HCT116 (cell line): Measurements from ENCODE around the gene MCM9.

Source experiments
- EGR1 ChIP-seq: IDR thresholded peaks from 2 replicates; pipeline ENCODE4 v1.6.1; 2012; ENCODE audit warnings: low read depth
- ELF1 ChIP-seq: IDR thresholded peaks from 2 replicates; pipeline ENCODE4 v1.6.1; 2012; ENCODE audit warnings: low read depth, borderline replicate concordance
- EZH2 ChIP-seq: fragments of 200-600 bp; sonication (generic); IDR thresholded peaks from 2 replicates; pipeline ENCODE4 v1.6.1; 2017; ENCODE audit warnings: antibody characterized with exemption, mixed run types
- EZH2phosphoT487 ChIP-seq: fragments of 200-600 bp; IDR thresholded peaks from 2 replicates; pipeline ENCODE4 v1.6.1; 2018; ENCODE audit warnings: antibody characterized with exemption, borderline replicate concordance
- FOSL1 ChIP-seq: IDR thresholded peaks from 2 replicates; pipeline ENCODE4 v1.6.1; 2012; ENCODE audit warnings: low read depth
- POLR2A ChIP-seq: IDR thresholded peaks from 2 replicates; pipeline ENCODE4 v1.7.0; 2011; ENCODE audit warnings: borderline replicate concordance; ENCODE audit not compliant: insufficient read depth, insufficient read length; ENCODE audit errors: extremely low read depth
- POLR2AphosphoS5 ChIP-seq: IDR thresholded peaks from 2 replicates; pipeline ENCODE4 v1.6.1; 2011; ENCODE audit warnings: mild to moderate bottlenecking, low read depth, low read length, moderate library complexity
- SIN3A ChIP-seq: IDR thresholded peaks from 2 replicates; pipeline ENCODE4 v1.6.1; 2012; ENCODE audit warnings: low read depth
- SRF ChIP-seq: IDR thresholded peaks from 2 replicates; pipeline ENCODE4 v1.6.1; 2012; ENCODE audit warnings: low read depth
- ZBTB33 ChIP-seq: IDR thresholded peaks from 2 replicates; pipeline ENCODE4 v1.6.1; 2011; ENCODE audit warnings: mild to moderate bottlenecking, low read length, moderate library complexity; ENCODE audit not compliant: insufficient replicate concordance; ENCODE audit errors: extremely low read depth
- ZFX ChIP-seq: fragments of 450-650 bp; IDR thresholded peaks from 2 replicates; pipeline ENCODE4 v1.6.1; 2017
- TF ChIP-seq, protein P1 (sequence below), 3 experiments: fragments of 200-600 bp in 1 of 3; sonication (generic) in 1 of 3; IDR thresholded peaks in 2 of 3; conservative IDR thresholded peaks in 1 of 3; 2 replicates each; pipeline ENCODE4 v1.5.1; 2012 to 2017; ENCODE audit warnings: low read depth in 2 of 3, low read length in 2 of 3, antibody characterized with exemption in 1 of 3, borderline replicate concordance in 1 of 3, control low read depth in 1 of 3, mild to moderate bottlenecking in 1 of 3, mixed read lengths in 1 of 3, mixed run types in 1 of 3, moderate library complexity in 1 of 3; ENCODE audit not compliant: insufficient read depth in 1 of 3
- TF ChIP-seq, protein P2 (sequence below): IDR thresholded peaks from 2 replicates; pipeline ENCODE4 v1.6.1; 2012; ENCODE audit warnings: low read depth

DNA sequence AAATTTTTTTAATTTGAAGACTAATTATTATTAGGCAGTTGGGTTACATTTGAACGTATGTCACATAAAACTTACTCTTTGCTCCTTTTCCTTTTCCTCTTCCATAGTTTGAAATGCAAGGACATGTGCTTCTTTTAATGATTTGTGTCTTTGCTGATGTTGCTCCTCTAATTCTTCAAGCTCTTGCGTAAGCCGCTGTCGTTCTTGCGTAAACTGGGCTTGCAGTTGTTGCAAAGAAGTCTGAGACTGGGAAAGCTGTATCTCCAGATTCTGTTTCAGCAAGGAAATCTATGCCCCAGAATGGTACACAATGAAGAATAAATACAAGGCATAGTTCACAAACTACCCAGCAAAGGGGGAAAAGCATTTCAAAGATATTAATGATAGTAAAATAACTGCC lies 45.1 kb upstream of the MCM9 start:
- TF ChIP-seq POLR2A = no peak
- TF ChIP-seq, protein P1, sequence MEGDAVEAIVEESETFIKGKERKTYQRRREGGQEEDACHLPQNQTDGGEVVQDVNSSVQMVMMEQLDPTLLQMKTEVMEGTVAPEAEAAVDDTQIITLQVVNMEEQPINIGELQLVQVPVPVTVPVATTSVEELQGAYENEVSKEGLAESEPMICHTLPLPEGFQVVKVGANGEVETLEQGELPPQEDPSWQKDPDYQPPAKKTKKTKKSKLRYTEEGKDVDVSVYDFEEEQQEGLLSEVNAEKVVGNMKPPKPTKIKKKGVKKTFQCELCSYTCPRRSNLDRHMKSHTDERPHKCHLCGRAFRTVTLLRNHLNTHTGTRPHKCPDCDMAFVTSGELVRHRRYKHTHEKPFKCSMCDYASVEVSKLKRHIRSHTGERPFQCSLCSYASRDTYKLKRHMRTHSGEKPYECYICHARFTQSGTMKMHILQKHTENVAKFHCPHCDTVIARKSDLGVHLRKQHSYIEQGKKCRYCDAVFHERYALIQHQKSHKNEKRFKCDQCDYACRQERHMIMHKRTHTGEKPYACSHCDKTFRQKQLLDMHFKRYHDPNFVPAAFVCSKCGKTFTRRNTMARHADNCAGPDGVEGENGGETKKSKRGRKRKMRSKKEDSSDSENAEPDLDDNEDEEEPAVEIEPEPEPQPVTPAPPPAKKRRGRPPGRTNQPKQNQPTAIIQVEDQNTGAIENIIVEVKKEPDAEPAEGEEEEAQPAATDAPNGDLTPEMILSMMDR (IDR thresholded peaks at IDR 0.05 in 2 of 3, conservative IDR thresholded peaks at IDR 0.05 in 1 of 3; ENCODE audit: borderline replicate concordance in 1 of 3, insufficient read depth in 1 of 3, low read depth in 2 of 3, low read length in 2 of 3) = no peak
- TF ChIP-seq EZH2phosphoT487 = no peak
- TF ChIP-seq ZBTB33 = no peak
- no peak for TF ChIP-seq SRF
- no peak for TF ChIP-seq POLR2AphosphoS5
- no peak for TF ChIP-seq EZH2
- TF ChIP-seq, protein P2, sequence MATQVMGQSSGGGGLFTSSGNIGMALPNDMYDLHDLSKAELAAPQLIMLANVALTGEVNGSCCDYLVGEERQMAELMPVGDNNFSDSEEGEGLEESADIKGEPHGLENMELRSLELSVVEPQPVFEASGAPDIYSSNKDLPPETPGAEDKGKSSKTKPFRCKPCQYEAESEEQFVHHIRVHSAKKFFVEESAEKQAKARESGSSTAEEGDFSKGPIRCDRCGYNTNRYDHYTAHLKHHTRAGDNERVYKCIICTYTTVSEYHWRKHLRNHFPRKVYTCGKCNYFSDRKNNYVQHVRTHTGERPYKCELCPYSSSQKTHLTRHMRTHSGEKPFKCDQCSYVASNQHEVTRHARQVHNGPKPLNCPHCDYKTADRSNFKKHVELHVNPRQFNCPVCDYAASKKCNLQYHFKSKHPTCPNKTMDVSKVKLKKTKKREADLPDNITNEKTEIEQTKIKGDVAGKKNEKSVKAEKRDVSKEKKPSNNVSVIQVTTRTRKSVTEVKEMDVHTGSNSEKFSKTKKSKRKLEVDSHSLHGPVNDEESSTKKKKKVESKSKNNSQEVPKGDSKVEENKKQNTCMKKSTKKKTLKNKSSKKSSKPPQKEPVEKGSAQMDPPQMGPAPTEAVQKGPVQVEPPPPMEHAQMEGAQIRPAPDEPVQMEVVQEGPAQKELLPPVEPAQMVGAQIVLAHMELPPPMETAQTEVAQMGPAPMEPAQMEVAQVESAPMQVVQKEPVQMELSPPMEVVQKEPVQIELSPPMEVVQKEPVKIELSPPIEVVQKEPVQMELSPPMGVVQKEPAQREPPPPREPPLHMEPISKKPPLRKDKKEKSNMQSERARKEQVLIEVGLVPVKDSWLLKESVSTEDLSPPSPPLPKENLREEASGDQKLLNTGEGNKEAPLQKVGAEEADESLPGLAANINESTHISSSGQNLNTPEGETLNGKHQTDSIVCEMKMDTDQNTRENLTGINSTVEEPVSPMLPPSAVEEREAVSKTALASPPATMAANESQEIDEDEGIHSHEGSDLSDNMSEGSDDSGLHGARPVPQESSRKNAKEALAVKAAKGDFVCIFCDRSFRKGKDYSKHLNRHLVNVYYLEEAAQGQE = no peak
- no peak for TF ChIP-seq ELF1
- TF ChIP-seq FOSL1 = no peak
- TF ChIP-seq EGR1 = no peak
- TF ChIP-seq SIN3A = no peak
- TF ChIP-seq ZFX = no peak
